ENCODE results near the gene NCOA7. TPM values are rescaled to one million over a fixed set of nuclear protein-coding genes. Genes with fewer than 3 reads are reported as not detected.
"Not testable (repeated sequence)": the region's sequence is repeated elsewhere in the genome, so short reads cannot be mapped to it uniquely, and the experiment has no call there.

NCOA7 gene
- total RNA-seq, 1 donor from 2014 or later = 62.8 TPM

DNA sequence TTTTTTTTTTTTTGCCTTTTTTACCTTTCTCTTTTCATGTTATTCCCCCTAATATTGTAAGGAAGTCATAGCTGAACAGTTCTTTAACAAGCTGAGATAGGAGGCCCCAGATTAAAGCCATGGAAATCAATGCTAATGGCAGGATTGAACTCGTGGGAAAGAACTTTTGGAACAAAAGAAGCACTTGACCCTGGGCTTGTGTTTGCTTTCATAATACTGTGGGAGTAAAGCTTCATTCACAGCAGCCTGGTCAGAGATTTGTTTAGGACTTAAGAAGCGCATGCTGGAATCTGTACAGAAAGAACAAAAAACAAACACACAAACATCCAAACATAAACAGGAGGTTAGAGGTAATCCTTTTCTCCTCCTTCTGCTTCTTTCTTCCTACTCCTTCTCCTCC is 36.2 kb upstream of the NCOA7 start:
- DNase-seq (ENCODE audit: low spot score) = no peak

DNA sequence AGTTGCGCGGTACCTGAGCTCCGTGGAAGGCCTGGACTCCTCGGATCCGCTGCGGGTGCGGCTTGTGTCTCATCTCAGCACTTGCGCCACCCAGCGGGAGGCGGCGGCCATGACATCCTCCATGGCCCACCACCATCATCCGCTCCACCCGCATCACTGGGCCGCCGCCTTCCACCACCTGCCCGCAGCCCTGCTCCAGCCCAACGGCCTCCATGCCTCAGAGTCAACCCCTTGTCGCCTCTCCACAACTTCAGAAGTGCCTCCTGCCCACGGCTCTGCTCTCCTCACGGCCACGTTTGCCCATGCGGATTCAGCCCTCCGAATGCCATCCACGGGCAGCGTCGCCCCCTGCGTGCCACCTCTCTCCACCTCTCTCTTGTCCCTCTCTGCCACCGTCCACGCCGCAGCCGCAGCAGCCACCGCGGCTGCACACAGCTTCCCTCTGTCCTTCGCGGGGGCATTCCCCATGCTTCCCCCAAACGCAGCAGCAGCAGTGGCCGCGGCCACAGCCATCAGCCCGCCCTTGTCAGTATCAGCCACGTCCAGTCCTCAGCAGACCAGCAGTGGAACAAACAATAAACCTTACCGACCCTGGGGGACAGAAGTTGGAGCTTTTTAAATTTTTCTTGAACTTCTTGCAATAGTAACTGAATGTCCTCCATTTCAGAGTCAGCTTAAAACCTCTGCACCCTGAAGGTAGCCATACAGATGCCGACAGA is 31.4 kb upstream of the NCOA7 start:
- no peak for DNase-seq (ENCODE audit: low spot score)

DNA sequence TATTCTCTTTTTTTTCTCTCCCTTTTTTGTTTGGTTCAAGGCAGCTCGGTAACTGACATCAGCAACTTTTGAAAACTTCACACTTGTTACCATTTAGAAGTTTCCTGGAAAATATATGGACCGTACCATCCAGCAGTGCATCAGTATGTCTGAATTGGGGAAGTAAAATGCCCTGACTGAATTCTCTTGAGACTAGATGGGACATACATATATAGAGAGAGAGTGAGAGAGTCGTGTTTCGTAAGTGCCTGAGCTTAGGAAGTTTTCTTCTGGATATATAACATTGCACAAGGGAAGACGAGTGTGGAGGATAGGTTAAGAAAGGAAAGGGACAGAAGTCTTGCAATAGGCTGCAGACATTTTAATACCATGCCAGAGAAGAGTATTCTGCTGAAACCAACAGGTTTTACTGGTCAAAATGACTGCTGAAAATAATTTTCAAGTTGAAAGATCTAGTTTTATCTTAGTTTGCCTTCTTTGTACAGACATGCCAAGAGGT is 30.8 kb upstream of the NCOA7 start:
- no peak for DNase-seq (ENCODE audit: low spot score)

DNA sequence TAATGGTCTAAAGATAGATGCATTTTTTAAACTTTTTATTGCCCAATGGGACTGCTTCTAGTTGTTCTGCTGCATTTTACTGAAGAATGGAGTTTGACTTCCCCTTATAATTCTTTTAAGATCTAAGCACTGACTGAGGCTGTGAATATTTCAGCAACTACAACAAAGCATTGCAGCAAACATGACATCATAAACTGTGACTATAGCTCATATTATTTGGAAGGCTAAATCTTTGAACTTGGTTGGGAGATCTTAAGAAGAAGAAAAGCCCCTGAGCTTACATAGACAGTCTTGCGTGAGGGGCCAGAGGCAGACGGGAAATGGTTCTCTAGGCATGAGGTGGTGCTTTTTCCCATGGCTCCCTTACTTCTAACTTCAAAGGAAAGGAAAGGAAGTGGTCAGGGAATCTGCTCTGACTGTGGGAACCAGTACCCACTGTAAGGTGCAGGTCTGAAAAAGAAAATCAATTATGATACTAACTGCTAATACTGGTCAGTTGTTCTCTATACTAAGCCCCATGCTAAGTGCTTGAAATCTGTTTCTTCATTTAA is 26.6 kb upstream of the NCOA7 start:
- no peak for DNase-seq (ENCODE audit: low spot score)

DNA sequence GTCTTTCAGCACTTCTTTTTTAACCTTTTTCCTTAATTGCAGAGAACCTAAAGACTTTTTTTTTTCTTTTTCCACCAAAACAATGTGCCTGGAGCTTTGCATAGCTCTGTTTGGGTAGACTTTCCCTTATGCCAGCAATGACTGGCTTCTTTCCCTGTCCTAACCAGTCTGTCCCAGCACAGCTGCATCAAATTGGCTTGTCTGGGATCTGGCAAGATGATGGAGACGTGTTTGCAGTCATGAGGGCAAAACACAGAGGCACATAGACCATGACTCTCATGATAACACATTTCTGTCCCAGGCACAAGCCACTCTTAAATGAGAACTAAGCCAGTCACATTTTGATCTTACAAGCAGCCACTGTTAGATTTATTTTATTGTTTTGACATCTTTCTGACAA is 24.8 kb upstream of the NCOA7 start:
- no peak for DNase-seq (ENCODE audit: low spot score)

DNA sequence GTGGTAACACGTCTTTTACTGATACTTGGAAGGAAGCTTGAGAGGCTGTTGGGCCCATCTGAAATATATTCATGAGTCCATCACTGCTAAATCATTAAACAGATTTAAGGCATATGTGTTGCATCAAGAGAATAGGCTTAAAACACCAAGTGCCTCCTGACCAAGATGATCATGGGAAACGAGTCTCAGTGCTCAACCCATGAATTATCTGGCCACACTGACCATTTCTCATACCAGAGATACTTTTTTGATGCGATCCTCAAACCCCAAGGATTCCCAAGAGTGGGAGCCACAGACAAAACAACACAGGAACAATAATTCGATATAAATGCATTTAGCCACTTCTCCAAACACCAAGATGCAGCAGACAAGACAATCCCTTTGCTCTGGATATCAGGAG is 24.1 kb upstream of the NCOA7 start:
- DNase-seq (ENCODE audit: low spot score) = no peak

DNA sequence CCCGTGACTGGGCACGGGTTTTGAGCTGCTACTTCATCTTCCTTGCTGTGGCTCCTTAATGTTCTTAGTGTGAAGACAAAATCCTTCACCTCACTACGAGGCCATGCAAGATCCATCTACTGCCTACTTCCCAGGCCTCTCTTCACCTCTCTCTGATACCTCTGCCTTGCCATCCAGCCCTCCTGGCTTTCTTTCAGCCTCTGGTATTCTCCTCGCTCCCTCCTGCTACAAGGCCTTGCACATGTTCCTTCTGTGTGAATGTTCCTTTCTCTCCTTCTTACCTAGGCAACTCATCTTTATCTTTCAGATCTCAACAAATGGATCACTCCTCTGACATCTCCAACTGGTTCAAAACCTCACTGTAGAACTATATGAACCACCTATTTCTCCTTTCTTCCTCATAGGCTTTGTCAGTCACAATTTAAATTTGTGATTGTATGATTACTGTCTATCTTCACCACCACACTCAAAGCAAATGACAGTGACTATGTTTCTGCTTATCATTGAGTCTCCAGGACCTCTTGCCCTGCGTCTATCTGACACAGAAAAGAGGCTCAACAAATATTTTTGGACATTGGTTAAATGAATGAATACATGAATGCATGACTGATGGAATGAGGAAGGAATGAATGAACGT is 21.5 kb upstream of the NCOA7 start:
- no peak for DNase-seq (ENCODE audit: low spot score)

DNA sequence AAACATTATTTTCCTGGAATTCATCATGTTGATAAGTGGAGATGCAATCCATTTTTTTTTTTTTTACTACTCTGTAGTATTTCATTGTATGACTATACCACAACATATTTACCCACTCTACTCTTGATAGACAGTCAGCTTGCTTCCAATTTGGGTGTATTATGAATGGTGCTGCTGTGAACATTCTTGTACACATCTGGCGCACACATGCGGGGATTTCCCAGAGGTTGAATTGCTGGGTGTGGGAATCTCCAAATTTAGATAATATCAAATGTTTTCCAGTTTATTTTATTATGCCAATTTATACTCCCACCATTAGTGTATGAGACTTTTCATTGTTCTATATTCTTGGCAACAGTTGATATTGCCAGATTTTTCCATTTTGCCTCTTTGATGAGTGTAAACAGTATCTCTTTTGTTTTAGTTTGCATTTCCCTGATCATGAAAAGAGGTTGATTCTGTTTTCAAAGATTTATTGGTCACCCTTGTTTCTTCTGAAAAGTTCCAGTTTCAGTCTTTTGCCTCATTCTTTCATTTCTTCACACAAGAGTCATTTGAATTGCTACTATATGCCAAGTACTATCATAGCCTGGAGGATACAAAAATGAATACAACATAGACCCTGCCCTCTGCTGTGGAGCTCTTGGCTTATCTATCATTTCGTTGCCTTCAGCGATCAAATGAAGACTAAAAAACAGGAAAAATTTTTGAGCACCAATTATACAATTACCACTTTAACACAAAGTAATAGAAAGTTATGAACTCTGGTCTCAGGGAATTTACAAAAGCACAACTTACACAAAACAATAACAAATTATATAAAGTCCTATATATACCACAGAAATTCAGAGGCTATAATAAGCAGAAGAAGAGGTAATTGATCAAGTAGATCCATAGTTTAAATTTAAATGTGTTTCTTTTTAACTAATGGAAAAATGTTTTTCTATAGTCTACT is 17.1 kb upstream of the NCOA7 start:
- DNase-seq (ENCODE audit: low spot score) = no peak

DNA sequence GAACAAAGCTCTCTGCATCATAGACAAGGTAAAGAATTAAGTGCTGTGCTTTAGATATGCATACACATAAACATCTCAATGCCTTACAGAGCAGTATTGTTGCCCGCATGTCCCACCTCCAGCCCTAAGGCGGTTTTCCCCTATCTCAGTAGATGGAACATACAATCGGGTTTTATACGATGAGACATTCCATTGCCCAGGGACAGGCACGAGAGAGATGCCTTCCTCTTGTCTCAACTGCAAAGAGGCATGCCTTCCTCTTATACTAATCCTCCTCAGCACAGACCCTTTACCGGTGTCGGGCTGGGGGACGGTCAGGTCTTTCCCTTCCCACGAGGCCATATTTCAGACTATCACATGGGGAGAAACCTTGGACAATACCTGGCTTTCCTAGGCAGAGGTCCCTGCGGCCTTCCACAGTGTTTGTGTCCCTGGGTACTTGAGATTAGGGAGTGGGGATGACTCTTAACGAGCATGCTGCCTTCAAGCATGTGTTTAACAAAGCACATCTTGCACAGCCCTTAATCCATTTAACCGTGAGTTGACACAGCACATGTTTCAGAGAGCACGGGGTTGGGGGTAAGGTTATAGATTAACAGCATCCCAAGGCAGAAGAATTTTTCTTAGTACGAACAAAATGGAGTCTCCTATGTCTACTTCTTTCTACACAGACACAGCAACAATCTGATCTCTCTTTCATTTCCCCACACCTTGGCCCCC is 14.5 kb upstream of the NCOA7 start:
- DNase-seq (ENCODE audit: low spot score) = not testable (repeated sequence)

DNA sequence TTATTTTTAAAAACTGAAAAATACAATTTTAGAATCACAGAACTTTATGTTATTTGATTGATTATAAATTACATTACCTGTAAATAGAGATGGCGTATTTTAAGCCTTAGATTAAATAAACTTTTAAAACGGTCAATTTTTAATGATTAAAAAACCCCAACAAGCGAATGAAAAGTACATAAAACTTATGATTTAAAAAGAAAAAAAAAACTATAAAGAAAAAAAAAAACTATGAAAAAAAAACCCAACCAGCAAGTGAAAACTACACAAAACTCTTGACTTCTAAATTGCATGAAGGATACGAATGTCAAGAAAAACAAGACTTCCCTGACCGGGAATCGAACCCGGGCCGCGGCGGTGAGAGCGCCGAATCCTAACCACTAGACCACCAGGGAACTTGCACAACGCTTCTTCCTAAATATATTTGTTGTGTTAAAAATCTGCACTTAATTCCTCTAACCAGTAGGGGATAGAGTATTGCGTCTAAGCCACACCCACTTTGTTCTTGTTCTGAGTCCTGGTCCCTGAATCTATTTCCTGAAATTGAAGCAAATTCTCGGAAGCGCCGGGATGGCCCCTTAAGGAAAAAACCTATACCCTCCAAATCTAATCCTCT is 10.7 kb upstream of the NCOA7 start:
- DNase-seq (ENCODE audit: low spot score) = peak; percentile 89

DNA sequence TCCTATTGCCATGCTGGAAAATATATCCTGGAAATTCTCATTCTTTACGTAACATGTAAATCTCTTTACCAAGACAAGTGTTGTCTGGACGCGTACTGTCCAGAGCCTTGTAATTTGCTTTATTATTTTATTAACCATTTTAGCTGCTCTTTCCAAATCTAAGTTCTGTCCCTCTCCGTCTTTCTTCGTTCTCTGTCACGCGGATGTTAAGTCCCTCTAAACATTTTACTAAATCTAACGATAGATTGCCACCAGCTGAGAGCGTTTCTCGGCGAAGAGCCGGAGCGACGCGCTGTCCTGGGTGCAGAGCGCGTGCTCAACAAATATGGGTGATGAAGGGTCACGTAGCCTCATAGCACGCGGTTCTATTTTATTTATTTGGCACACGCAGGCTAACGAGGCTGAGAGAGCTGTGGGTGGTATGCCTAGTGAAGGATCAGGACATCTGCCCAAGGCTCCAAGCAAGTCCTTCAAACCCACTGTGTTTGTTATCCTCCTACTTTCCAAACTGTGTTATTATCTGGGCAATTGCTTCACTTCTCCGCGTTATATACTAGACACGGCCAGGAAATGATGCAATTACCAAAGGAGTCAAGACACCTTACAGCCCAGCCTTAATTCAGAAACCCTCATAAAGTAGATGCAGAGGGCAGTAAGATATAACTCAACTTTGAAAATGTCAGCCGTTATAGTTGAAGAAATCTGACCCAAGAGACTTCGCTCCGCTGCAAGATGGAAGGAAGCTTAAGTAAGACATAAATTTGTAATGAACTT is 10.0 kb upstream of the NCOA7 start:
- peak; percentile 56 for DNase-seq (ENCODE audit: low spot score)

DNA sequence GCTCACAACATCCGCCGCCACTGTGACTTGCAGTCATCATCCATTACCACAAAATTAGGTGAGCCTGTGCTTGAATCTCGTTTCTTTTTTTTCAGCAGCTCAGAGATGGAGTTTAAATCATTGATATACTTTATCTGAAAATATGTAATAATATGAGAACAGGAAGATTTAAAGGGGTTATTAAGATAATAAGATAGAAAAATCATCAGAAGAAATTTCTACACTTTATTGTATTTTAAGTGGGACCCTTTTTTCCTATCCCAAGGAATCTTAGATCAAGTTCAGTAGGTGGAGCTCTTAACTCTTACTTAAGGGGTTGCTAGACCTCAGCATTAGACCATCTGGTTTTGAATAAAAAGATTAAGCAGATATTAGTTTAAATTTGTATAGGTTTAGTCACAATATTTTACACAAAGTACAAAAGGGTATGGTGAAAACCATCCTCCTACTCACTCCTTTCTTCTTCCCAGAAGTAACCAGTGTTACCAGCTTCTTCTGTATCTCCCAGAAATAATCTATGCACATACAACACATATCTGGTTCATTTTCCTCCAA is 9.4 kb upstream of the NCOA7 start:
- DNase-seq (ENCODE audit: low spot score) = no peak

DNA sequence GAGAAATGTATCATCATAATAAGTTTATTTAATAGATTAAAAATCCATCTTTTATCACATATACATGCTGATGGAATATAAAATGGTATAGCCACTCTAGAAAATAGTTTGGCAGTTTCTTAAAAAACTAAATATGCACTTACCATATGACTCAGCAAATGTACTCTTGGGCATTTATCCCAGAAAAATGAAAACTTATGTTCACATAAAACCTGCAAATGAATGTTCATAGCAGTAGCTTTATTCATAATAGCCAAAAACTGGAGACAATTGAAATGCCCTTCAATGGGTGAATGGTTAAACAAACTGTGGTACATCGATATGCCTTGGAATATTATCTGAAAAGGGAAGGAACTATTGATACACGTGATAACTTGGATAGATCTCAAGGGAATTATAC is 6.4 kb upstream of the NCOA7 start:
- DNase-seq (ENCODE audit: low spot score) = no peak

DNA sequence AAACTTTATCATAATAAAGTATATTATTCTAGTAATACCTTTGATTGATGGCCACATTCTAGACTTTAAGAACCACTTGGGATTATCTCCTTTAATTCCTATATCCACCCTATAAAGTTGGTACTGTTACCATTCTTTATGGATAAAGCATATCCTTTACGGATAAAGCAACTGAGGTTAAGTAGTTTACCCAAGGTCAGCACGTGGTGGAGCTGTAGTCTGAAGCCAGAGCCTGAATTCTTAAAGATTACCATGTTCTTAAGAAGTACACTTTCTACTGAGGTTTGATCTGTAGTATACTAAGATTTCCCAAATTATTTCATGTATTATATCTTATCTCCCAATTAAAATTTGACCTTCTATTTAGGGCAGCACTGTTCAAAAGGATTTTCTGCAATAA is 3.0 kb upstream of the NCOA7 start:
- DNase-seq (ENCODE audit: low spot score) = no peak

DNA sequence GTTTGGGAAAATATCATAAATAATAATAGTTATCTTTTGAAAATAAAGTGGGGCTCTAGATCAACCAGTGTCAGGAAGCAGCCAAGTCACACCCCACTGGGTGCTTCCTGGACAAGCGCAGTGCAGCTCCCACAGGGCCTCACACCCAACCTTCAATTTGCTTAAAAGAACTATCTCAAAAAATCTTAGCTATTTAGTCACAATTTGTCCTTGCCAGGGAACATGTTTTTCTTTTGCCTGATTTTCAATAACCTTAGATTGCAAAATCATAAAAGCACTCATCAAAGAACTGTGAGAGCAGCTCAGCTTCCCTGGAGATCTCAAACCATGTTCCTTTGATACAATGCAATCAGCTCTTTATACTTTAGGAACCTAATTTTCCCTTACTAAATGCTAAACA is 1.6 kb upstream of the NCOA7 start:
- DNase-seq (ENCODE audit: low spot score) = no peak

DNA sequence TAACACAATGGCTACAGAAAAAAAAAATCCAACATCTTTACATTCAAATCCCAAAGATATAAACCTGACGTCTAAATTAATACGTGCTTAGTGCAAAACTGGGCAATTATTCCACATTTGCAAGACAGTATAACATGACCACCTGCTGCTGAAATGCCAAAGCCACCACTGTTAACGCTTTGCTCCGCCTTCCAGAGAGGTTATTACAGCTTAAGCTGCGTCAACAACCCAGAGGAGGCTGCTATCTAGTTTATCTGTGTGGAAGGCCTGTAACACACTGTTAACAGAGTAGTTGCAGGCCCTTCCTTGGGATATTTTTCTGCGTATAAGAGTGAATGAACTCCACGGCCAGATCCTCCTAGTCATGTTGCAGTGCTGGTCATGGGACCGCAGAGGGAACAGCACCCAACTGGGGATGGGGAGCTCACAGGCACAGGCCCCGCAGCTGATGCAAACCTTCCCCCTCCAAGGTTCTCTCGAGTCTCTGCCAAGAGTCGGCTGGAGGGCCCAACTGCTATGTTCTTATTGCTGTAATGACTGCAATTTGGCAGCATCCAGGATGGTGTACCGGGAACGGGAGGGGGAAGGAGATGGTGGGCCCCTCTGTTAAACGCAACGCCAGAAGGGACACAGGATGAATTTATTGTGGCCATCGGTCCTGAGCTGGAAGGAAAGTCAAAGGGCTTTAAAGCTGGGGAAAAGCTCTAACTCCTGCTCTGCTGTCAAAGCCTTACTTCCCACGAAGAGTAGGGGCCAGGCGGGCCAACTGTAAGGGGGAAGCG is 993 bp upstream of the NCOA7 start:
- peak; percentile 64 for DNase-seq (ENCODE audit: low spot score)

DNA sequence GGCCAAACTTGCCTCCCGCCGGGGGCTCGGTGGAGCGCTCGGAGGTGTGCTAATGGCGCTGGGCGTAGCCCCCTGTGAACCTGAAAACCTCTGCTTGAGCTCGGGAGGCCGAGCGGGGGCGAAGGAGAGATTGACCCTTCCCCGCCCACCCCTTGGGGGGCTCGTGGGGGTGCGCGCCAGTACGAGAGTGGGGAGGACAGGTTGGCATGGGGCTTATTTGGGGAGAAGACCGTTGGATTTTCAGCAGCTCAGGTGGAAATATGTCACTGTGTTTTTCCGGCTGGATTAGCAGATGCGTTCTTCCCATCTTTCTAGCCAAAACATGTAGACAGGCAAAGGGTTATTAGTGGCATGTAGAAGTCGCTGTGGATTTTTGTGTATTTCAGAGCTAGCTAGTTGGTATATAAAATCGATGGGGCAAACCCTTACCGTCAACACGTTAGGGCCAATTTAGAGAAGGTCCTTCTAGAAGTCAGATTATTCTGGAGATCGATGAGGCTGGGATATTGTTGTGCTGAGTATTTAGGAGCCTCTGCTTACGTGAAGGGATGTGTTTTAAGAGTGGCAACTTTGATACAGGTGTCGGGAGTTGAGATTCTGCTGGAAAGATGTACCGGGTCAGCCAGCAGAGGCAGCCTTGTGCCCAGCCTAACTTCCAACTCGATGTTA is 525 bp downstream of the NCOA7 start:
- no peak for DNase-seq (ENCODE audit: low spot score)

DNA sequence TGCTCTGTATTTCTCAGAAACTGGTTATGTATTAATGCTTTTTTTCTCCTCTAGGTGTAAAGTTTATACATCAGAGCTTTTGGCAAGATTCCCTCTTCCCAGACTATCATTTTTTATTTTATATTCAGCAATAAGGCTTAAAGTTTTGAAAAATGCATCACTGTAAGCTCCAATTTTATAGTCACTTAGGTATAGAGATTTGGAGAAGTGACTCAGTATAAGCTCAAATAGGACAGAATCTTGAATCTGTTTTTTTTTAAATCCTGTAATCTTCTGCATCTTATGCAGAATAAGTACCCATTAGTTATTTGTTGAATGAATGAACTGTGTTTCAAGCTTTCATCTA is 1.0 kb downstream of the NCOA7 start:
- no peak for DNase-seq (ENCODE audit: low spot score)

DNA sequence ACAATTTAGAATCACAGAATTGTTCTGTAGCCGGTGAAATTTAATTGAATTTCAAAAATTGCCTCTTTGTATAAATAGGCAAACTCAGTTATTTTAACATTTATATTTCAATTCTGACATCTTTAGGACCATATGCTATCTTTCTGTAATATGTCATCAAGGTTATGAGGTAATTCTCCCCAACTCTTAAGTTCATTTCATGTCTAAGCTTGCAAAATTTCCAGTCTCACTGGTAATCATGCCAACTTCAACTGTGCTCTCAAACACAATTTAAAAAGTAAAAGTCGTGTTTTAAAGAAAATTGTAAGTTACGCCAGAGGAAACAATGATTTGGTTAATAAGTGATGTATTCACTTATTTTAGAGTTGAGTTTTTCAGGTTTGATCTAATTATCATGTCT is 1.4 kb downstream of the NCOA7 start:
- no peak for DNase-seq (ENCODE audit: low spot score)
